Measurements from ENCODE around the gene NFKBIA.

GRCh38 chr14:35410858-35411257 lies 6.3 kb upstream of the NFKBIA start:
- TF ChIP-seq, protein P1, sequence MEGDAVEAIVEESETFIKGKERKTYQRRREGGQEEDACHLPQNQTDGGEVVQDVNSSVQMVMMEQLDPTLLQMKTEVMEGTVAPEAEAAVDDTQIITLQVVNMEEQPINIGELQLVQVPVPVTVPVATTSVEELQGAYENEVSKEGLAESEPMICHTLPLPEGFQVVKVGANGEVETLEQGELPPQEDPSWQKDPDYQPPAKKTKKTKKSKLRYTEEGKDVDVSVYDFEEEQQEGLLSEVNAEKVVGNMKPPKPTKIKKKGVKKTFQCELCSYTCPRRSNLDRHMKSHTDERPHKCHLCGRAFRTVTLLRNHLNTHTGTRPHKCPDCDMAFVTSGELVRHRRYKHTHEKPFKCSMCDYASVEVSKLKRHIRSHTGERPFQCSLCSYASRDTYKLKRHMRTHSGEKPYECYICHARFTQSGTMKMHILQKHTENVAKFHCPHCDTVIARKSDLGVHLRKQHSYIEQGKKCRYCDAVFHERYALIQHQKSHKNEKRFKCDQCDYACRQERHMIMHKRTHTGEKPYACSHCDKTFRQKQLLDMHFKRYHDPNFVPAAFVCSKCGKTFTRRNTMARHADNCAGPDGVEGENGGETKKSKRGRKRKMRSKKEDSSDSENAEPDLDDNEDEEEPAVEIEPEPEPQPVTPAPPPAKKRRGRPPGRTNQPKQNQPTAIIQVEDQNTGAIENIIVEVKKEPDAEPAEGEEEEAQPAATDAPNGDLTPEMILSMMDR (IDR thresholded peaks at IDR 0.05; ENCODE audit: low read length), result no peak
- no peak for TF ChIP-seq EZH2 (IDR thresholded peaks at IDR 0.05; ENCODE audit: borderline replicate concordance, low read length)

Measured in OCI-LY1 (cell line).